ENCODE results near the gene AGRN. TPM values are rescaled to one million over a fixed set of nuclear protein-coding genes. Genes with fewer than 3 reads are reported as not detected.
A peak's percentile ranks its signal among the peaks of the same experiment; 100 is the strongest.
"Not testable (repeated sequence)": the region's sequence is repeated elsewhere in the genome, so short reads cannot be mapped to it uniquely, and the experiment has no call there.

AGRN gene
- total and polyA plus RNA-seq, 9 donors, result 2.7 to 138 (median 14.3) TPM

DNA sequence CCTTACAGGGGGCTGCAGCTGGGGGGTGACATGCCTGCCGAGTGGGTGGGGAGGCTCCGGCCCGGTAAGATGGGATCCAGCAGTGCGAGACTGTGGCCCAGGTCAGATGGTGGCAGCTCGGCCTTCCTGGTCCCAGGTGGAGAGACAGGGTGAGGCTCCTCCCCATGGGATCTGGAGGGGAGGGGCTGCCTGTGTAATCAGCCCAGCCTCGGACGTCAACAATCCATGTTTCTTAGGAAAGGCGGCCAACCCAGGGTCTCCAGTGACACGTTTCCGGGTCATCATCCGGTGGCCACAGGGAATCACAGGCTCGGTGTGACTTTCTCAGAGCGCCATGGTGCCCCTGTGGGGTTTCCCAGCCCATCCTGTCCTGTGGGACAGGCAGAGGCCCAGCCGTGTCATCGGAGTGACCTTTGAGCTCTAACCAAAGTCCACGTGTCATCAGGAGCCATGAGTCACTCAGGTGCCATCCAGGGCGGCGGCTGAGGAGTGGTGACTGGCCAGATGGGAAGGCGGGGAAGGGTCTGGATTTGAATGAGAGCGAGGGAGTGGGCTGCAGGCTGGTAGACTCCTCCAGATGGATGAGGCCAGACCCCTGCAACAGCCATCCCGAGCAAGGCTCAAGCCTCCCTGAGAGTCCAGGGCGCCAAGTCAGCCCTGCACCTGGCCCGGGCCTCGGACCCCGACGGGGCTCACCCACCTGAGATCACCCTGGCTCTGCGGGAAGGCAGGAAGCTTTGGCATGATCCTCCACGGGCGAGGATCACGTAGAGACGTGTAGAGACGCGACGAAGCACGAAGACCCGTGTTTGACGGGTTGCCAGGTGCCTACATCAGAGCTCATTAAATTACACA, 13.4 kb upstream of the AGRN start:
- Histone ChIP-seq H3K36me3 (no peaks in the 10 kb centered on the region), H3K4me3 (no peak overlapping the region), H3K9me3 (no peaks in the 10 kb centered on the region), H3K4me1 (ENCODE audit: insufficient read depth) (no peaks in the 10 kb centered on the region), H3K27me3 (no peaks in the 10 kb centered on the region), H3K27ac (no peak overlapping the region)
- peak in 4 of 5 donors; percentile 8 to 29 (median 25) for DNase-seq
- intact Hi-C loops (cut with DNase I), result no loop called here
- WGBS, 3 donors, result 76 to 81% (median 78%) methylated on average over 37 of the region's 37 CpGs
- TF ChIP-seq POLR2A (IDR thresholded peaks at IDR 0.05), result no peak
- no peak for TF ChIP-seq EP300 (IDR thresholded peaks at IDR 0.05)
- TF ChIP-seq, protein P1, sequence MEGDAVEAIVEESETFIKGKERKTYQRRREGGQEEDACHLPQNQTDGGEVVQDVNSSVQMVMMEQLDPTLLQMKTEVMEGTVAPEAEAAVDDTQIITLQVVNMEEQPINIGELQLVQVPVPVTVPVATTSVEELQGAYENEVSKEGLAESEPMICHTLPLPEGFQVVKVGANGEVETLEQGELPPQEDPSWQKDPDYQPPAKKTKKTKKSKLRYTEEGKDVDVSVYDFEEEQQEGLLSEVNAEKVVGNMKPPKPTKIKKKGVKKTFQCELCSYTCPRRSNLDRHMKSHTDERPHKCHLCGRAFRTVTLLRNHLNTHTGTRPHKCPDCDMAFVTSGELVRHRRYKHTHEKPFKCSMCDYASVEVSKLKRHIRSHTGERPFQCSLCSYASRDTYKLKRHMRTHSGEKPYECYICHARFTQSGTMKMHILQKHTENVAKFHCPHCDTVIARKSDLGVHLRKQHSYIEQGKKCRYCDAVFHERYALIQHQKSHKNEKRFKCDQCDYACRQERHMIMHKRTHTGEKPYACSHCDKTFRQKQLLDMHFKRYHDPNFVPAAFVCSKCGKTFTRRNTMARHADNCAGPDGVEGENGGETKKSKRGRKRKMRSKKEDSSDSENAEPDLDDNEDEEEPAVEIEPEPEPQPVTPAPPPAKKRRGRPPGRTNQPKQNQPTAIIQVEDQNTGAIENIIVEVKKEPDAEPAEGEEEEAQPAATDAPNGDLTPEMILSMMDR (IDR thresholded peaks at IDR 0.05), result no peak

DNA sequence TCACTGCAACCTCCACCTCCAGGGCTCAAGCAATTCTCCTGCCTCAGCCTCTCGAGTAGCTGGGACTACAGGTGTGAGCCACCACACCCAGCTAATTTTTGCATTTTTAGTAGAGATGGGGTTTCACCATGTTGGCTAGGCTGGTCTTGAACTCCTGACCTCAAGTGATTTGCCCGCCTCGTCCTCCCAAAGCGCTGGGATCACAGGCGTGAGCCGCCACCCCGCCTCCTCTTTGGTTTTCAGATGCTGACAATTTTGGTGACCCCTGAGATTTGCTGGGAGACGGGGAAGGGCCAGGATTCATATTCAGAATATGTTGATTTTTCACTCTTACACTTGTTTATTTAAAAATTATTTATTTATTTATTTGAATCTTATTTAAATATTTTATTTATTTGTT, 9.8 kb upstream of the AGRN start:
- WGBS, 3 donors, result 88 to 92% (median 92%) methylated on average over 8 of the region's 8 CpGs
- H3K27me3 ChIP-seq; DNase-seq; H3K4me1 ChIP-seq (ENCODE audit: insufficient read depth); H3K9me3 ChIP-seq; intact Hi-C loops (cut with DNase I); H3K27ac ChIP-seq; H3K36me3 ChIP-seq; H3K4me3 ChIP-seq: not testable (repeated sequence)

DNA sequence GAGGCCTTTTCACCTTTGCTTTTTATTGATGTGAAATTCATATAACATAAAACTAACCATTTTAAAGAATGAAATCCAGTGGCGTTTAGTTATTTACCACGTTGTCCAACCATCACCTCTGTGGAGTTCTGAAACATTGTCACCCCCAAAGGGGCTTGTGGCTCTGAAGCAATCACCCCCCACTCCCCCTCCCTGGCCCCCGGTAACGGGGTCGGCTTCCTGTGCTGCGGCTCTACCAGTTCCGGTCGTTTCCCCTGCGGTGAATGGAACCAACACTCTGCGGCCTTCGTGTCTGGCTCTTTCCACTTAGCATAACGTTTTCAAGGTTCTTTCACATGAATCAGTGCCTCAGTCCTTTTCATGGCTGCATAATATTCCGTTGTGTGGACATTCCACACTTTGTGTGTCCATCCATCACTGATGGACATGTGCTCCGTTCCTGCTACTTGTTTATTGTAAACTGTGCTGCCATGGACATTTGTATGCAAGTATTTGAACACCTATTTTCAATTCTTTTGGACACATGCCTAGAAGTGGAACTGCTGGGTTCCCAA, 8.4 kb upstream of the AGRN start:
- TF ChIP-seq EP300 (IDR thresholded peaks at IDR 0.05), result no peak
- TF ChIP-seq, protein P1 (IDR thresholded peaks at IDR 0.05), result no peak
- TF ChIP-seq POLR2A (IDR thresholded peaks at IDR 0.05), result no peak
- peak in 2 of 5 donors; percentile 6 to 27 for DNase-seq
- H3K27ac ChIP-seq, result no peak overlapping the region
- no peak overlapping the region for H3K4me3 ChIP-seq
- H3K36me3 ChIP-seq, result no peaks in the 10 kb centered on the region
- intact Hi-C loops (cut with DNase I), result no loop called here
- H3K4me1 ChIP-seq (ENCODE audit: insufficient read depth), result peaks cover 4% of the 10 kb centered on the region
- H3K27me3 ChIP-seq, result no peaks in the 10 kb centered on the region
- WGBS, 3 donors, result 82 to 88% (median 83%) methylated on average over 14 of the region's 14 CpGs
- no peaks in the 10 kb centered on the region for H3K9me3 ChIP-seq

DNA sequence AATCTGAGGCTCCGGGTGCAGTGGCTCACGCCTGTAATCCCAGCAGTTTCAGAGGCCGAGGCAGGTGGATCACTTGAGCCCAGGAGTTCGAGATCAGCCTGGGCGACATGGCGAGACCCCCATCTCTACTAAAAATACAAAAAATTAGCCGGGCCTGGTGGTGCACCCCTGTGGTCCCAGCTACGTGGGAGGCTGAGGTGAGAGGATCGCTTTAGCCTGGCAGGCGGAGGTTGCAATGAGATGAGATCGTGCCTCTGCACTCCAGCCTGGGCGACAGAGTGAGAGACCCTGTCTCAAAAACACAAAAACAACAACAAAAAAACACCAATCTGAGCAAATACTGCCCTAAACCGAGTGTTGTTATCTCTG, 7.2 kb upstream of the AGRN start:
- WGBS, 3 donors, result 33 to 44% (median 35%) methylated on average over 13 of the region's 13 CpGs
- H3K4me1 ChIP-seq (ENCODE audit: insufficient read depth); H3K9me3 ChIP-seq; intact Hi-C loops (cut with DNase I); H3K36me3 ChIP-seq; H3K27me3 ChIP-seq: not testable (repeated sequence)
- Histone ChIP-seq H3K27ac (peak overlapping the region in 1 of 2 donors; percentile 57), H3K4me3 (peak overlapping the region; percentile 67)
- DNase-seq, result peak in 2 of 5 donors; percentile 11 to 38

DNA sequence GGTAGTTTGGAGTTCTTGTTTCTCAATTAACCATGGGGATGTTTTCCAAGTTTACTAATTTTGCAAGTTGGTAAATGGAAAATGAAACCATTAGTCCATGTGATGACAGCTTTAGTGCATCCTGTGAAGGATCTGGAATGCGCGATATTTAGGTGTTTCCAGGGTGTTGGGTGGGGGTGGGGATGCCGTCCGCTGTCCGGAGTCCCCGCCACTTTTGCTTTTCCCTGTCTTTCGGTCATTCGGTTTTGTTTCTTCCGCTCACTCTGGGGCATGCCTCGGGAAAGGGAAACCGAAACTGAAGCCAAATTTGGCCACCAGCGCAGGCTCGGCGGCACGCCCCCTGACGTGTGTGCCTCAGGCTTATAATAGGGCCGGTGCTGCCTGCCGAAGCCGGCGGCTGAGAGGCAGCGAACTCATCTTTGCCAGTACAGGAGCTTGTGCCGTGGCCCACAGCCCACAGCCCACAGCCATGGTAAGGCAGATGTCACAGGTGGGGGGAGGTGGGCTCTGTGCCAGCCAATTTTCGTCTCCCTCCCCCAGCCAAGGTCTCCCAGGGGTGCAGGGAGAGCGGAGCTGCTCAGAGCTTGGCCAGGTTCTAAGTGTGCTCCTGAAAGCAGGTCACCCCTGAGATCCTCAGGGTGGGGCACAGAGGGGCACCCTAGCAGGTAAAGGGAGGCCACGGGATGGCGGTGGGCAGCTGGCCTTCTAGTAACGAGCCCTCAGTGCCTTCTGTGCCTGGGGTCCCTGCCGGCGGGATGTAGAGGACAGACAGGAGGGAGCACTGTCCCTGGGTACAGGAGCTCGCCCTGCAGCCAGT, 6.6 kb upstream of the AGRN start, which contains the start of gene ISG15:
Gene ISG15, plus strand, starts transcription at position 393 of the 817 bp plus-strand sequence. Its CDS starts 77 bp downstream, at position 470.
- Histone ChIP-seq H3K27ac (peak within 1 kb of the TSS; percentile 14 to 57), H3K9me3 (no peaks in the 10 kb centered on the region), H3K4me1 (ENCODE audit: insufficient read depth) (peaks cover 4% of the 10 kb centered on the region), H3K27me3 (no peaks in the 10 kb centered on the region), H3K36me3 (no peaks in the 10 kb centered on the region), H3K4me3 (peak within 1 kb of the TSS; percentile 67)
- TF ChIP-seq POLR2A (IDR thresholded peaks at IDR 0.05), result no peak
- no peak for TF ChIP-seq EP300 (IDR thresholded peaks at IDR 0.05)
- TF ChIP-seq, protein P1 (IDR thresholded peaks at IDR 0.05), result no peak
- 0 to 2% (median 1%) methylated on average over 28 to 30 of the region's 30 CpGs for WGBS, 3 donors
- intact Hi-C loops (cut with DNase I), result no loop called here
- peak; percentile 84 to 90 (median 88) for DNase-seq

All from ovary (tissue), 9 donors.